Large intestine (tissue), 3 donors: ENCODE data around the gene STK38. TPM values are rescaled to one million over a fixed set of nuclear protein-coding genes. Genes with fewer than 3 reads are reported as not detected.

Source experiments
- DNase-seq, 2 donors: peaks; one replicate each; pipeline versions ENCODE4 v3.0.0 to v3.0.0-alpha.2; 2013
- H3K27ac ChIP-seq: one replicate; pipeline ENCODE4 v1.5.1; 2013; ENCODE audit warnings: low read length
- H3K27me3 ChIP-seq: 2 replicates; pipeline ENCODE4 v1.6.1; 2013; ENCODE audit warnings: low read length; ENCODE audit not compliant: control insufficient read depth, insufficient read depth
- H3K36me3 ChIP-seq: 2 replicates; pipeline ENCODE4 v1.6.1; 2013; ENCODE audit warnings: low read length; ENCODE audit not compliant: control insufficient read depth, insufficient read depth
- H3K4me1 ChIP-seq: one replicate; pipeline ENCODE4 v1.6.1; 2013; ENCODE audit warnings: low read length; ENCODE audit not compliant: control insufficient read depth, insufficient read depth
- H3K4me3 ChIP-seq: one replicate; pipeline ENCODE4 v1.5.1; 2013; ENCODE audit warnings: low read length
- H3K9me3 ChIP-seq: one replicate; pipeline ENCODE4 v1.6.1; 2013; ENCODE audit warnings: mild to moderate bottlenecking, low read depth, low read length, moderate library complexity; ENCODE audit not compliant: control insufficient read depth
- WGBS: methylation state at CpG from one replicate; pipeline ENCODE4 v1.1.5; 2013; ENCODE audit warnings: low lambda C conversion rate; ENCODE audit not compliant: insufficient coverage; 5-methylcytosine and 5-hydroxymethylcytosine counted together
- polyA plus RNA-seq: library from polyadenylated mRNA; unstranded; fragments of 120-200 nt; gene quantifications from one replicate; pipeline ENCODE4 v1.2.1, GENCODE V29; 2013

Gene STK38
- polyA plus RNA-seq, 1 donor: 43.3 TPM

GRCh38 chr6:36505744-36506534 is 41.3 kb downstream of the STK38 start:
- peak overlapping the region; percentile 77 for H3K27ac ChIP-seq
- H3K4me1 ChIP-seq: peaks cover 43% of the 10 kb centered on the region
- peak in 1 of 2 donors; percentile 10 for DNase-seq
- H3K4me3 ChIP-seq: no peak overlapping the region
- H3K27me3 ChIP-seq: no peaks in the 10 kb centered on the region
- WGBS: 100% methylated on average over 2 of the region's 6 CpGs
- H3K9me3 ChIP-seq: peaks cover 13% of the 10 kb centered on the region
- peaks cover 30% of the 10 kb centered on the region for H3K36me3 ChIP-seq

DNA sequence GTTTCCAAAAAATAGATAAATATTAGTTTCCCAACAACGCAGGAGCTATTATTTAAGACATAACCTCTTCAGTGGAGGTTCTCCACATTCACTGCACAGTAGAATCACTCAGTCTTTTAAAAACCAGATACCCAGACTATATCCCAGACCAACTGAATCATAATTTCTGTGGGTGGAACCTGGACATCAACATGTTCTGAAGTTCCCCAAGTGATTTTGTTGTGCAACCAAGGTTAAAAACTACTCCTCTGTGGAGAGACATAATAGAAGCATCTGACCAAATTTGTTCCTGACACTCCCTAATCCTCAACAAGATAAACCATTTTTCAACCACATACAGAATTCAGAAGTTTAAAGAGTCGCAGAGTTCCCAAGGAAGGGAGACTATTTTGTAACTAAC is 42.3 kb downstream of the STK38 start:
- Histone ChIP-seq H3K36me3 (peaks cover 25% of the 10 kb centered on the region), H3K4me3 (no peak overlapping the region), H3K9me3 (peaks cover 6% of the 10 kb centered on the region), H3K4me1 (peaks cover 43% of the 10 kb centered on the region), H3K27me3 (no peaks in the 10 kb centered on the region), H3K27ac (peak overlapping the region; percentile 77)
- WGBS: 93% methylated on average over 2 of the region's 2 CpGs
- no peak for DNase-seq

GRCh38 chr6:36504181-36504580 is 43.1 kb downstream of the STK38 start:
- WGBS: no CpG with 5 or more reads among the region's 3 CpGs
- no peaks in the 10 kb centered on the region for H3K27me3 ChIP-seq
- no peak overlapping the region for H3K4me3 ChIP-seq
- peak overlapping the region; percentile 80 for H3K27ac ChIP-seq
- H3K36me3 ChIP-seq: peaks cover 26% of the 10 kb centered on the region
- no peaks in the 10 kb centered on the region for H3K9me3 ChIP-seq
- peak; percentile 13 to 68 for DNase-seq
- H3K4me1 ChIP-seq: peaks cover 43% of the 10 kb centered on the region

DNA sequence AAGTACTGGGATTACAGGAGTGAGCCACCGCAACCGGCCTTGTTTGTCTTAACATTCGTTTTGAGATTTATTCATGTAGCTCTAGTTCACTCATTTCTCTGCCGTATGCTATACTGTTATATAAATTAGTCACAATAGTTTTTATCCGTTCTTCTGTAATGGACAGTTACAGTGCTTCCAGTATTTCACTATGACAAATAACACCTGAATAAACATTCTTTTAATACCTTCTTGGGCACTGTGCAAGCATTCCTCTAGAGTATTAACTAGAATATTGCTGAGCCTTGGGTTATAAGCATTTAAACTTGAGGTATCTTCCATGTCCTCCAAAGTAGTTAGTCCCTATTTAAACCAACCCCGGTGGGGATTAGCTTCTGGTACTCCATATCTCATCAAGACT is 45.6 kb downstream of the STK38 start:
- H3K9me3 ChIP-seq: no peaks in the 10 kb centered on the region
- H3K4me3 ChIP-seq: no peak overlapping the region
- no peak for DNase-seq
- no peak overlapping the region for H3K27ac ChIP-seq
- H3K36me3 ChIP-seq: peaks cover 39% of the 10 kb centered on the region
- 95% methylated on average over 3 of the region's 6 CpGs for WGBS
- H3K27me3 ChIP-seq: no peaks in the 10 kb centered on the region
- peaks cover 29% of the 10 kb centered on the region for H3K4me1 ChIP-seq

DNA sequence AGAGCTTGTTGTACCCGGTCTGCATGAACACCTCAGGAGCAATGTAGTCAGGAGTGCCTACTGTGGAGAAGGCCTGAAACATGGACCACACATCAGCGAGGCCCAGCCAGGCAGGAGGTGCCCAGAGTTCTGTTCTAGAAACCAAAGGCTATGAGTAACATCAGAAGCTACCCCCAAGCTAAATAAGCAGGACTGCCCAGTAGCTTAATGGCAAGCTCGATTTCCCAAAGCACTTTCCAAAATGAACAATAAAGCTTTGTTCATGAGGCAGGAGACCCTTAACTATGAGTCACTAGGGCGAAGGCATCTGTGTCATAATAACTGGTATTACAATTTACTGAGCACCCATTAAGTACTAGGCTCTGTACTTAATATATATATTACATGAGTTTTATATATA is 47.4 kb downstream of the STK38 start:
- Histone ChIP-seq H3K4me1 (peaks cover 16% of the 10 kb centered on the region), H3K27ac (no peak overlapping the region), H3K27me3 (no peaks in the 10 kb centered on the region), H3K36me3 (peaks cover 49% of the 10 kb centered on the region), H3K4me3 (no peak overlapping the region), H3K9me3 (no peaks in the 10 kb centered on the region)
- 60% methylated on average over 1 of the region's 4 CpGs for WGBS
- DNase-seq: no peak

- no peak for DNase-seq
- Histone ChIP-seq H3K4me3 (no peak overlapping the region), H3K4me1 (no peaks in the 10 kb centered on the region), H3K36me3 (peaks cover 60% of the 10 kb centered on the region), H3K27me3 (no peaks in the 10 kb centered on the region), H3K9me3 (no peaks in the 10 kb centered on the region), H3K27ac (no peak overlapping the region)
- WGBS: no CpG with 5 or more reads among the region's 5 CpGs
Measured at GRCh38 chr6:36495086-36495485, 52.2 kb downstream of the STK38 start.

GRCh38 chr6:36493859-36494258 is 53.4 kb downstream of the STK38 start:
- Histone ChIP-seq H3K27me3 (no peaks in the 10 kb centered on the region), H3K36me3 (peaks cover 60% of the 10 kb centered on the region), H3K4me3 (no peak overlapping the region), H3K9me3 (no peaks in the 10 kb centered on the region), H3K4me1 (no peaks in the 10 kb centered on the region), H3K27ac (no peak overlapping the region)
- 75% methylated on average over 2 of the region's 2 CpGs for WGBS
- DNase-seq: no peak

- peaks cover 60% of the 10 kb centered on the region for H3K36me3 ChIP-seq
- no peak overlapping the region for H3K4me3 ChIP-seq
- no peak for DNase-seq
- no peaks in the 10 kb centered on the region for H3K27me3 ChIP-seq
- no peak overlapping the region for H3K27ac ChIP-seq
- WGBS: no CpG with 5 or more reads among the region's 6 CpGs
- no peaks in the 10 kb centered on the region for H3K4me1 ChIP-seq
- no peaks in the 10 kb centered on the region for H3K9me3 ChIP-seq
Measured at GRCh38 chr6:36493319-36493718, 54.0 kb downstream of the STK38 start.

DNA sequence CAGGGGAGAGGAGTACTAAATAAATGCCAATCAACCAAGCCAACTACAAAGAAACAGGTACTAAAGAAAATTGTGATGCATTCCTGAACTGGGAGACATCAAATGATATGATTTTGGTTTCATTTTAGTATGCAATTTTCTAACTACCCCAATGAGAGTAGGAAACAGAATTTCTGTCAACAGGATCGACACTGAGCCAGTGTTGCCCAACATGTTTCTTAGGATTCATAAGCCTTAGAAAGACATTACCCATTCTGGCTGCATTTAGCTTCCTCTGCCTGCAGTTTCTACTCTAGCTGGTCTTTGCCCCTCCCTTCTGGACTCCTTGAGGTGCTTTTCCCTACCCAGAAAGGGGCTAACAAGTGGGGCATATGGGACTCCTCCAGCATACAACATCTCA is 54.7 kb downstream of the STK38 start:
- Histone ChIP-seq H3K27me3 (no peaks in the 10 kb centered on the region), H3K9me3 (no peaks in the 10 kb centered on the region), H3K27ac (no peak overlapping the region), H3K4me1 (no peaks in the 10 kb centered on the region), H3K36me3 (peaks cover 58% of the 10 kb centered on the region), H3K4me3 (no peak overlapping the region)
- no CpG with 5 or more reads among the region's 1 CpG for WGBS
- DNase-seq: no peak

GRCh38 chr6:36492092-36492491 is 55.2 kb downstream of the STK38 start:
- WGBS: 100% methylated on average over 1 of the region's 4 CpGs
- no peak overlapping the region for H3K27ac ChIP-seq

More at GRCh38 chr6:36492092-36492491, 55.2 kb downstream of the STK38 start:
- no peak for DNase-seq
- H3K36me3 ChIP-seq: peaks cover 58% of the 10 kb centered on the region
- H3K9me3 ChIP-seq: no peaks in the 10 kb centered on the region
- H3K27me3 ChIP-seq: no peaks in the 10 kb centered on the region
- no peaks in the 10 kb centered on the region for H3K4me1 ChIP-seq
- no peak overlapping the region for H3K4me3 ChIP-seq
